ENCODE results near the gene LTC4S. TPM values are rescaled to one million over a fixed set of nuclear protein-coding genes. Genes with fewer than 3 reads are reported as not detected.
A peak's percentile ranks its signal among the peaks of the same experiment; 100 is the strongest.

The LTC4S gene
- total and polyA plus RNA-seq, 9 of the 15 experiments (the other 6 are each of a cell fraction or from before 2014, with no cell fraction given), result 0.17 to 0.77 (median 0.75) TPM; not detected in 6

- TF ChIP-seq ZNF217 (CRISPR knock-in tag; IDR thresholded peaks at IDR 0.05) (no peak), CHD7 (IDR thresholded peaks at IDR 0.05; ENCODE audit: low read depth, low read length) (no peak), ZBTB11 (CRISPR knock-in tag; IDR thresholded peaks at IDR 0.05) (0 out of 6 replicates have a peak, but pooled peaks of 1 of the 3 experiments have one; percentile 18), ARNT (IDR thresholded peaks at IDR 0.05) (no peak), RCOR1 (IDR thresholded peaks at IDR 0.05; ENCODE audit: borderline replicate concordance in 1 of 2, low read depth in 2 of 2, low read length in 2 of 2) (peak in 1 of 2 experiments; percentile 71; a peak in 1 of 4 replicates), ZC3H11A (IDR thresholded peaks at IDR 0.05; ENCODE audit: low read depth, low read length) (no peak), ZBTB12 (CRISPR knock-in tag; IDR thresholded peaks at IDR 0.05) (no peak), ADNP (tag; IDR thresholded peaks at IDR 0.05) (no peak)
Measured at GRCh38 chr5:179806250-179807048, 12.7 kb downstream of the LTC4S start, which contains the start of gene MGAT4B (continued).

Data from K562 (cell line).